Measurements from ENCODE around the gene FAM25A.

DNA sequence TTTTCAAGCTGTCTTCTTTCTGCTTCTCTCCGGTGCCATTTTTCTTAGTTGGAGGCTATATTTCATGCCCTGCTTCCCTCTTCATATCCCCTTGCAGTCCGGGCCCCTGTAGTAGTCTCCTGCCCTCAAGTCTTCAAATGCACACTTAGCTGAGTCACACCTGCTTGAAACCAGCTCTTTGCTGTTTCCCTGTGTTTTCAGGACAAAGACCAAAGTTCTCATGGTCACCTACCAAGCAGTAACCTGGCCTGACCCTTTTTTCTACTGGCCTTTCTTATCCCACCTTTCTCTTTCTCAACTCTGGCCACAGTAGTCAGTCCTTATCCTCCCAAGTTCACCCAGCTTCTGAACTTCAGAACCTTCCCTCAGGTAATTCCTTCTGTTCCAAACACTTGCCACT, 46.1 kb downstream of the FAM25A start:
- no peak for TF ChIP-seq CTCF (IDR thresholded peaks at IDR 0.05; ENCODE audit: extremely low read depth in 1 of 2, insufficient read depth in 1 of 2, low read depth in 1 of 2, low read length in 2 of 2)
- TF ChIP-seq EZH2 (IDR thresholded peaks at IDR 0.05; ENCODE audit: borderline replicate concordance, low read depth, low read length, severe bottlenecking): no peak
- TF ChIP-seq MAX (IDR thresholded peaks at IDR 0.05; ENCODE audit: insufficient read depth, insufficient read length): no peak
- no peak for TF ChIP-seq POLR2AphosphoS5 (IDR thresholded peaks at IDR 0.05; ENCODE audit: insufficient read depth, low read depth, low read length)
- no peak for TF ChIP-seq POLR2A (IDR thresholded peaks at IDR 0.05; ENCODE audit: low read depth, low read length)
- TF ChIP-seq MYC (IDR thresholded peaks at IDR 0.05; ENCODE audit: low read depth, low read length): no peak
